Endodermal cell (in vitro differentiated cells): ENCODE data around the gene TMEM119. TPM values are rescaled to one million over a fixed set of nuclear protein-coding genes. Genes with fewer than 3 reads are reported as not detected.

ENCODE experiments used
- DNase-seq: peaks from one replicate; pipeline ENCODE4 v3.0.0-alpha.2; 2017
- H3K27ac ChIP-seq: 2 replicates; pipeline ENCODE4 v1.5.1; 2013; ENCODE audit warnings: mild to moderate bottlenecking, low read depth, low read length, moderate library complexity
- H3K27me3 ChIP-seq: 2 replicates; pipeline ENCODE4 v1.6.1; 2013; ENCODE audit warnings: mild to moderate bottlenecking, low read length, moderate library complexity; ENCODE audit not compliant: insufficient read depth, control insufficient read depth, poor library complexity, severe bottlenecking
- H3K36me3 ChIP-seq: 2 replicates; pipeline ENCODE4 v1.7.0; 2013; ENCODE audit warnings: mild to moderate bottlenecking, low read length, moderate library complexity; ENCODE audit not compliant: control insufficient read depth, insufficient read depth
- H3K4me1 ChIP-seq: one replicate; pipeline ENCODE4 v1.7.0; 2013; ENCODE audit warnings: low read length; ENCODE audit not compliant: control insufficient read depth, insufficient read depth
- H3K4me3 ChIP-seq: 2 replicates; pipeline ENCODE4 v1.5.1; 2013; ENCODE audit warnings: mild to moderate bottlenecking, low read length, moderate library complexity
- H3K9ac ChIP-seq: 2 replicates; pipeline ENCODE4 v1.6.1; 2013; ENCODE audit warnings: mild to moderate bottlenecking, low read length, moderate library complexity; ENCODE audit not compliant: poor library complexity, severe bottlenecking; ENCODE audit errors: extremely low read depth
- H3K9me3 ChIP-seq: 2 replicates; pipeline ENCODE4 v1.6.1; 2013; ENCODE audit warnings: mild to moderate bottlenecking, low read length, moderate library complexity; ENCODE audit not compliant: control insufficient read depth
- H3K27ac Mint-ChIP-seq: 2 replicates; pipeline ENCODE4 v1.8.0; 2020; ENCODE audit warnings: mixed read lengths
- H3K27me3 Mint-ChIP-seq: 2 replicates; pipeline ENCODE4 v1.8.0; 2021; ENCODE audit warnings: mild to moderate bottlenecking, mixed read lengths; ENCODE audit not compliant: insufficient read depth
- H3K36me3 Mint-ChIP-seq: 2 replicates; pipeline ENCODE4 v1.8.0; 2020; ENCODE audit warnings: low read depth, mixed read lengths
- H3K4me1 Mint-ChIP-seq: 2 replicates; pipeline ENCODE4 v1.8.0; 2020; ENCODE audit warnings: mixed read lengths
- H3K4me3 Mint-ChIP-seq: 2 replicates; pipeline ENCODE4 v1.8.0; 2020; ENCODE audit warnings: mild to moderate bottlenecking, moderate library complexity, mixed read lengths
- H3K9me3 Mint-ChIP-seq: 2 replicates; pipeline ENCODE4 v1.8.0; 2020; ENCODE audit warnings: mild to moderate bottlenecking, mixed read lengths
- CTCF ChIP-seq: fragments of 200-600 bp; sonication (generic); conservative IDR thresholded peaks from 2 replicates; pipeline ENCODE4 v1.5.0; 2021; ENCODE audit warnings: antibody characterized with exemption, mild to moderate bottlenecking
- WGBS, 2 experiments: methylation state at CpG; one replicate each; pipeline versions ENCODE4 v1.1.5 to v1.1.7; 2013; ENCODE audit warnings: missing lambda C conversion rate in 2 of 2, mixed read lengths in 1 of 2; ENCODE audit not compliant: insufficient coverage in 1 of 2, insufficient read length in 1 of 2; 5-methylcytosine and 5-hydroxymethylcytosine counted together
- total RNA-seq, 2 donors: library from RNA; stranded (reverse); fragmentation: NEBNext Ultra II Directional in 1 of 2; extraction: Animal tissue kit (Norgen Biotek cat#: 25700) in 1 of 2; gene quantifications; 2 replicates in 1 of 2; 3 replicates in 1 of 2; pipeline ENCODE4 v1.2.1, GENCODE V29; 2021

TMEM119 gene
- total RNA-seq, 2 donors from 2014 or later: 0.11 to 0.15 TPM

DNA sequence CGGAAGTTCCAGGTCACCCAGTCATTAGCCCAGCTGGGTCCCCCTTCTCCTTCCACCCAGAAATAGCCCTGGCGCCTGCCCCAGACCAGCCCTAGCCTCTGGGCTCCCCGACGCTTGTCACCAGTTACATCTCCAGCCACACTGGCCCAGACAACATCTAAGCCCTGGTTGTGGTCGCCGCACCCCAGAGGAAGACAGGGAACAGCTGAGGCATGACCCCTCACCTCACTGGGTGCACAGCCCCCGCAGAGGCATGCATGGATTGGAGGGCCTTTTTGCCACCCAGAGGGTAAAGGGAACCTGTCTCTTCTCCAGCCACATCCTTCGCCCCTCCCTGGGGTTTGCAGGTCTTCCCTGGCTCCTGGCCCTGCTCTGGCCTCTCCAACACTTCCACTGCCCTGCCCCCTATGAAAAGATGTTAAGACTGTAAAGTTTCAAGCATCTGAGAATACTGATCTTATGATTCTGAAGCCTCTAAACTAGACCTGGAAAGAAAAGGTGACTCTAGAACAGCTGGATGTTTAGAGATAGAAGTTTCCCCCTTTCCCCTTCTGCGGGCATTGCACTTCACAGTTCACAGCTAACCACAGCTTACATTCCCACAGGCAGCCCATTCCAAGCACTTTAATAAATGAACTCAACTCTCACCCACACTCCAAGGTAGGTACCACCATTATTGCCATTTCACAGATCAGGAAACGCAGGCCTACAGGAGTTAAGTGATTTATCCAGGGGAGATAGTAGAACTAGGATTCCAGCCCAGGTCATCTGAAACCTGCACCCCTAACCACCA lies 14.7 kb downstream of the TMEM119 start:
- WGBS, 2 experiments: 90 to 98% methylated on average over 6 to 10 of the region's 10 CpGs
- Histone ChIP-seq H3K4me1 (no peaks in the 10 kb centered on the region), H3K27me3 (no peaks in the 10 kb centered on the region), H3K9me3 (no peaks in the 10 kb centered on the region), H3K9ac (no peak overlapping the region), H3K36me3 (no peaks in the 10 kb centered on the region), H3K4me3 (no peak overlapping the region), H3K27ac (no peak overlapping the region)
- TF ChIP-seq CTCF: no peak
- Mint-ChIP-seq H3K4me3 (no peak overlapping the region), H3K27ac (no peak overlapping the region), H3K36me3 (no peaks in the 10 kb centered on the region), H3K4me1 (no peaks in the 10 kb centered on the region), H3K27me3 (no peaks in the 10 kb centered on the region), H3K9me3 (no peaks in the 10 kb centered on the region)
- no peak for DNase-seq

DNA sequence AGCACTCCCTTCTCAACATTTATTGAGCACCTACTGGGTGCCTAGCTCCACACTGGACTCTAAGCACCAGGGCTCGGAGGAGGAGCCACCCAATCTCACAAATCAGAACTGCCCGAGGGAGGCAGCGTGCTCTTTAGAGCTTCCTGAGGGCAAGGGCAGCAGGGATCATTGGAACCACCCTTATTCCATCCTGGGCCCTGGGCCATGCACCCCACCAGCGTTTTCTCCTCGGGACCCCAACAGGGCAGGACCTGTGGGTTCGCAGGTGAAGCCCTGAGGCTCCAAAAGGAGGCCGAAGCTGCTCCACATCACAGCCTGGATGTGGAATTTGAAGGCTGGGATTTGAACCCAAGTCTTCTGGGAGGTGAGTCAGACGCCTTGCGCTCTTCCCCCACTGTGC lies 15.4 kb downstream of the TMEM119 start:
- no peaks in the 10 kb centered on the region for H3K4me1 Mint-ChIP-seq

More for the DNA sequence above, 15.4 kb downstream of the TMEM119 start:
- Histone ChIP-seq H3K4me1 (no peaks in the 10 kb centered on the region), H3K4me3 (no peak overlapping the region), H3K9me3 (no peaks in the 10 kb centered on the region), H3K27ac (no peak overlapping the region), H3K9ac (no peak overlapping the region), H3K27me3 (no peaks in the 10 kb centered on the region), H3K36me3 (no peaks in the 10 kb centered on the region)
- DNase-seq: no peak
- 89 to 95% methylated on average over 7 to 9 of the region's 9 CpGs for WGBS, 2 experiments
- no peak overlapping the region for H3K27ac Mint-ChIP-seq
- no peaks in the 10 kb centered on the region for H3K27me3 Mint-ChIP-seq
- no peak for TF ChIP-seq CTCF
- H3K9me3 Mint-ChIP-seq: no peaks in the 10 kb centered on the region
- no peaks in the 10 kb centered on the region for H3K36me3 Mint-ChIP-seq
- no peak overlapping the region for H3K4me3 Mint-ChIP-seq
